ENCODE measurements around the gene LYL1. TPM values are rescaled to one million over a fixed set of nuclear protein-coding genes. Genes with fewer than 3 reads are reported as not detected.

Gene LYL1
- polyA plus RNA-seq, 1 donor from 2014 or later = not detected

DNA sequence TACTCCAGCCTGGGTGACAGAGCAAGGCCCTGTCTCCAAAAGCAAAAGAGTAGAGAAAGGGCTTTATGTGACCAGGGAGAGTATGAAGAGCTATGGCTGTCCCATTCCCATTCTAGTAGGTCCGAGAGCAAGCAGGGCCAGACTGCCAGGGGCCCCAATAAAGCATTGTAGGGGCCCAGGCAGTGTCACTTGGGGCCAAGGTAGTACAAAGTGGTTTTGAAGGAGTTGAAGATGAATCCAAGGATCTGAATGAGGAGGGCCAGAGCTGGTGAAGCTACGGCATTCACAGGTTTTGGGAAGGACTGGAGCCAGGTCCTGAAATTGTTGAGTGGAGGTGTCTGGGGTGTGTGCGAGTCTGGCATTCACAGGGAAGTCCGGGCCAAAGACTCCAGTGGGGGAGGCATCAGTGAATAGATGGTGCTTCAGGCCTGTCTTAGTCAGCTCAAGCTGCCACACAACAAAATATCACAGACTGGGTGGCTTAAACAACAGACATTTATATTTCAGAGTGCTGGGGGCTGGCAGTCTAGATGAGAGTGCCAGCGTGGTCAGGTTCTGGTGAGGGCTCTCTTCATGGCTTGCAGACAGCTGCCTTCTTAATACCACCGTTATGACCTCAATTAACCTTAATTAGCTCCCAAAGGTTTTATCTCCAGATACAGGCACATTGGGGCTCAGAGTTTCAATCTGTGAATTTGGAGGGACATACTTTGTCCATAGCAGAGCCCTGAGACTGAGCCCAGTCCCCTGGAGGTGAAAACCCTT lies 25.3 kb upstream of the LYL1 start:
- Histone ChIP-seq H2AFZ (ENCODE audit: low read depth, low read length) (no peak overlapping the region), H3K9me3 (ENCODE audit: low read length) (no peaks in the 10 kb centered on the region), H3K9me2 (ENCODE audit: insufficient read depth, low read length) (no peaks in the 10 kb centered on the region), H3K4me2 (ENCODE audit: low read length) (no peak overlapping the region), H3K36me3 (ENCODE audit: insufficient read depth, low read length) (no peaks in the 10 kb centered on the region), H3K9ac (ENCODE audit: low read length) (no peak overlapping the region), H3F3A (ENCODE audit: insufficient read depth, low read length, poor library complexity, severe bottlenecking) (no peaks in the 10 kb centered on the region), H3K79me2 (replicated peaks; ENCODE audit: insufficient read depth, low read length) (peaks cover 16% of the 10 kb centered on the region), H3K4me3 (ENCODE audit: low read length) (no peak overlapping the region), H4K20me1 (ENCODE audit: insufficient read depth) (no peaks in the 10 kb centered on the region), H3K27me3 (ENCODE audit: insufficient read depth, low read depth, low read length) (no peaks in the 10 kb centered on the region), H3K27ac (ENCODE audit: low read length) (no peak overlapping the region)
- TF ChIP-seq SMC3 (conservative IDR thresholded peaks at IDR 0.05; ENCODE audit: poor library complexity) (no peak), EZH2 (IDR thresholded peaks at IDR 0.05; ENCODE audit: borderline replicate concordance, insufficient read depth, low read length, poor library complexity, severe bottlenecking) (no peak), POLR2AphosphoS5 (IDR thresholded peaks at IDR 0.05) (no peak), RAD21 (conservative IDR thresholded peaks at IDR 0.05) (no peak), TAF1 (IDR thresholded peaks at IDR 0.05; ENCODE audit: low read depth) (no peak), EP300 (conservative IDR thresholded peaks at IDR 0.05; ENCODE audit: poor library complexity, severe bottlenecking) (no peak)
- TF ChIP-seq, protein P1, sequence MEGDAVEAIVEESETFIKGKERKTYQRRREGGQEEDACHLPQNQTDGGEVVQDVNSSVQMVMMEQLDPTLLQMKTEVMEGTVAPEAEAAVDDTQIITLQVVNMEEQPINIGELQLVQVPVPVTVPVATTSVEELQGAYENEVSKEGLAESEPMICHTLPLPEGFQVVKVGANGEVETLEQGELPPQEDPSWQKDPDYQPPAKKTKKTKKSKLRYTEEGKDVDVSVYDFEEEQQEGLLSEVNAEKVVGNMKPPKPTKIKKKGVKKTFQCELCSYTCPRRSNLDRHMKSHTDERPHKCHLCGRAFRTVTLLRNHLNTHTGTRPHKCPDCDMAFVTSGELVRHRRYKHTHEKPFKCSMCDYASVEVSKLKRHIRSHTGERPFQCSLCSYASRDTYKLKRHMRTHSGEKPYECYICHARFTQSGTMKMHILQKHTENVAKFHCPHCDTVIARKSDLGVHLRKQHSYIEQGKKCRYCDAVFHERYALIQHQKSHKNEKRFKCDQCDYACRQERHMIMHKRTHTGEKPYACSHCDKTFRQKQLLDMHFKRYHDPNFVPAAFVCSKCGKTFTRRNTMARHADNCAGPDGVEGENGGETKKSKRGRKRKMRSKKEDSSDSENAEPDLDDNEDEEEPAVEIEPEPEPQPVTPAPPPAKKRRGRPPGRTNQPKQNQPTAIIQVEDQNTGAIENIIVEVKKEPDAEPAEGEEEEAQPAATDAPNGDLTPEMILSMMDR (IDR thresholded peaks at IDR 0.05; ENCODE audit: poor library complexity, severe bottlenecking) = no peak
- TF ChIP-seq, protein P2, sequence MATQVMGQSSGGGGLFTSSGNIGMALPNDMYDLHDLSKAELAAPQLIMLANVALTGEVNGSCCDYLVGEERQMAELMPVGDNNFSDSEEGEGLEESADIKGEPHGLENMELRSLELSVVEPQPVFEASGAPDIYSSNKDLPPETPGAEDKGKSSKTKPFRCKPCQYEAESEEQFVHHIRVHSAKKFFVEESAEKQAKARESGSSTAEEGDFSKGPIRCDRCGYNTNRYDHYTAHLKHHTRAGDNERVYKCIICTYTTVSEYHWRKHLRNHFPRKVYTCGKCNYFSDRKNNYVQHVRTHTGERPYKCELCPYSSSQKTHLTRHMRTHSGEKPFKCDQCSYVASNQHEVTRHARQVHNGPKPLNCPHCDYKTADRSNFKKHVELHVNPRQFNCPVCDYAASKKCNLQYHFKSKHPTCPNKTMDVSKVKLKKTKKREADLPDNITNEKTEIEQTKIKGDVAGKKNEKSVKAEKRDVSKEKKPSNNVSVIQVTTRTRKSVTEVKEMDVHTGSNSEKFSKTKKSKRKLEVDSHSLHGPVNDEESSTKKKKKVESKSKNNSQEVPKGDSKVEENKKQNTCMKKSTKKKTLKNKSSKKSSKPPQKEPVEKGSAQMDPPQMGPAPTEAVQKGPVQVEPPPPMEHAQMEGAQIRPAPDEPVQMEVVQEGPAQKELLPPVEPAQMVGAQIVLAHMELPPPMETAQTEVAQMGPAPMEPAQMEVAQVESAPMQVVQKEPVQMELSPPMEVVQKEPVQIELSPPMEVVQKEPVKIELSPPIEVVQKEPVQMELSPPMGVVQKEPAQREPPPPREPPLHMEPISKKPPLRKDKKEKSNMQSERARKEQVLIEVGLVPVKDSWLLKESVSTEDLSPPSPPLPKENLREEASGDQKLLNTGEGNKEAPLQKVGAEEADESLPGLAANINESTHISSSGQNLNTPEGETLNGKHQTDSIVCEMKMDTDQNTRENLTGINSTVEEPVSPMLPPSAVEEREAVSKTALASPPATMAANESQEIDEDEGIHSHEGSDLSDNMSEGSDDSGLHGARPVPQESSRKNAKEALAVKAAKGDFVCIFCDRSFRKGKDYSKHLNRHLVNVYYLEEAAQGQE (IDR thresholded peaks at IDR 0.05; ENCODE audit: borderline replicate concordance) = no peak

DNA sequence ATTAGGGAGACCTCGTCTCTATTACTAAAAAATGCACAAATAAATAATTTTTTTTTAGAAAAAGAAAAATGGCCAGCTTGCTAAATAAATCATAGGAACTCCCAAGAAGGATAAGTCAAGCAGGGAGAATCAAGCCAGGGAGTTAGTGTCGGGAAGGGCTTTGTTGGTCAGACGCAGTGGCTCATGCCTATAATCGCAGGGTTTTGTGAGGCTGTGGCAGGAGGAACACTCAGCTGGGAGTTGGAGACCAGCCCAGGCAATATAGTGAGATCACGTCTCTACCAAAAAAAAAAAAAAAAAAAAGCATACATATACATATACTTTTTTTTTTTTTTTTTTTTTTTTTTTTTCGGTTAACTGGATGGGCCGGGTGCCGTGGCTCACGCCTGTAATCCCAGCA lies 24.4 kb upstream of the LYL1 start:
- H3K9ac ChIP-seq (ENCODE audit: low read length) = no peak overlapping the region
- H3K79me2 ChIP-seq (replicated peaks; ENCODE audit: insufficient read depth, low read length) = peaks cover 25% of the 10 kb centered on the region
- H3K4me3 ChIP-seq (ENCODE audit: low read length) = no peak overlapping the region
- TF ChIP-seq EP300 (conservative IDR thresholded peaks at IDR 0.05; ENCODE audit: poor library complexity, severe bottlenecking) = no peak
- TF ChIP-seq, protein P1 (IDR thresholded peaks at IDR 0.05; ENCODE audit: poor library complexity, severe bottlenecking) = no peak
- H3K9me3 ChIP-seq (ENCODE audit: low read length) = no peaks in the 10 kb centered on the region
- H3K9me2 ChIP-seq (ENCODE audit: insufficient read depth, low read length) = no peaks in the 10 kb centered on the region
- H2AFZ ChIP-seq (ENCODE audit: low read depth, low read length) = no peak overlapping the region
- H3K27me3 ChIP-seq (ENCODE audit: insufficient read depth, low read depth, low read length) = no peaks in the 10 kb centered on the region
- no peaks in the 10 kb centered on the region for H4K20me1 ChIP-seq (ENCODE audit: insufficient read depth)
- H3F3A ChIP-seq (ENCODE audit: insufficient read depth, low read length, poor library complexity, severe bottlenecking) = no peaks in the 10 kb centered on the region
- no peaks in the 10 kb centered on the region for H3K36me3 ChIP-seq (ENCODE audit: insufficient read depth, low read length)
- H3K4me2 ChIP-seq (ENCODE audit: low read length) = no peak overlapping the region
- H3K27ac ChIP-seq (ENCODE audit: low read length) = no peak overlapping the region
